CD1c-positive myeloid dendritic cell (primary cell): ENCODE measurements around the gene ERMAP.

Experiments
- DNase-seq: peaks from one replicate; pipeline ENCODE4 v3.0.0-alpha.2; 2016; ENCODE audit errors: extremely low spot score

Gene ERMAP, protein sequence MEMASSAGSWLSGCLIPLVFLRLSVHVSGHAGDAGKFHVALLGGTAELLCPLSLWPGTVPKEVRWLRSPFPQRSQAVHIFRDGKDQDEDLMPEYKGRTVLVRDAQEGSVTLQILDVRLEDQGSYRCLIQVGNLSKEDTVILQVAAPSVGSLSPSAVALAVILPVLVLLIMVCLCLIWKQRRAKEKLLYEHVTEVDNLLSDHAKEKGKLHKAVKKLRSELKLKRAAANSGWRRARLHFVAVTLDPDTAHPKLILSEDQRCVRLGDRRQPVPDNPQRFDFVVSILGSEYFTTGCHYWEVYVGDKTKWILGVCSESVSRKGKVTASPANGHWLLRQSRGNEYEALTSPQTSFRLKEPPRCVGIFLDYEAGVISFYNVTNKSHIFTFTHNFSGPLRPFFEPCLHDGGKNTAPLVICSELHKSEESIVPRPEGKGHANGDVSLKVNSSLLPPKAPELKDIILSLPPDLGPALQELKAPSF

GRCh38 chr1:42816585-42817439 lies at the start of gene ERMAP, which contains the start of gene SVBP:
ERMAP (plus strand) TSS chr1:42817122; CDS start chr1:42830449, 13,327 bp downstream.
SVBP (minus strand) TSS chr1:42817397; CDS start chr1:42816544, 853 bp downstream.
- peak; percentile 96 for DNase-seq

- DNase-seq = peak; percentile 46
Measured at GRCh38 chr1:42767510-42768000, 49.4 kb upstream of the ERMAP start.

GRCh38 chr1:42768172-42768571 lies 48.8 kb upstream of the ERMAP start:
- no peak for DNase-seq

GRCh38 chr1:42769811-42770210 lies 47.1 kb upstream of the ERMAP start:
- no peak for DNase-seq

DNA sequence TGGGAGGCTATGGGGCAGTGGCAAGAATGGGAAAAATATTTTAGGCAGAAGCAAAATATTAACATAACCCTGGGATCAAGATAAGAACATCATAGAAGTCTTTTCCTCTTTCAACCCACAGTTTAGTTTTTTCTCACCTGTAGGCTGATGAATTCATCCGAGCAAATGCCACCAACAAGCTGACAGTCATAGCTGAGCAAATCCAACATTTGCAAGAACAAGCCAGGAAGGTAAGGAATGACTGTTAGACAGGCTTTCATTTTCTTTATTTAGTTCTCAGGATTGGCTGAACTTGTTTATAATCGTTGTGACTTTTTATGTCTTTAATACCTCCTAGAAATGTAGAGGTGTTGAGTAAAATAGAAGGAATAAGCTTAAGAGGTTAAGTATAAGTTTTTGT lies 43.5 kb upstream of the ERMAP start:
- DNase-seq = no peak

GRCh38 chr1:42774928-42775526 lies 41.9 kb upstream of the ERMAP start:
- DNase-seq = no peak

DNA sequence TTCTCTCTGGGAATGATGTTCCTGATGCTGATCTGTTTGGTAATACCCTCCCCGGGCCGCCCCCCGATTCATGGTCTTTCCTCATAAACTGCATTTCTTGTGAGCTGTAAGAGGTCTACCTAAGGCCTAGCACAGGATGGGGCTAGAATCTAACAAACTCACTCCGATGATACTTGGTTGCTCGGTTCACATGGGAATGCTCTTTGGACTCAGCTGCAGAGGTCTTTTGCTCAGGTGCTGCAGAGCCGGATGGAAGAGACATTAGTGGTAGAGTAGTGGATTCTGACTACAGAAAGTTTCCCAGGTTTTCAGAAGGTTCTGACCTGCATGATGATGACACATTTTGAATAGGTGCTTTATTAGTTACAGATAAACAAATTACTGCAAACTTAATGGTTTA lies 40.4 kb upstream of the ERMAP start:
- no peak for DNase-seq

GRCh38 chr1:42777852-42778251 lies 39.1 kb upstream of the ERMAP start:
- peak; percentile 37 for DNase-seq

DNA sequence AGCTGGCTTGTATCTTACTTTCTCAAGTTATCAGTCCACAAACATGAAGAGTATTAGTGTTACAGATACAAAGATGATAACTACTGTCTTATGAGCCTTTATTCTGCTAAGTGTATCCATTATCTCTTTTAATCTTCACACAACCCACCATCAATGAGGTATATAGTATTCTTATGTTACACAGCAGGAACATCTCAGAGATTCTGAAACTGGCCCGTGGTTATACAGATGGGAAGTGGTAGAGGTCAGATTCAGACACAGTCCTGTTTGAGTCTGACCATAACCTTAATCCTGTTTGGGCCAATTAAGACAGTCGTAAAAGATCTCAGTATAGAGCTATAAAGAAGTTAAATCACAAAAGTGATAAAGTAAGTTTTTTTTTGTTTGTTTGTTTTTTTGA lies 37.2 kb upstream of the ERMAP start:
- no peak for DNase-seq

DNA sequence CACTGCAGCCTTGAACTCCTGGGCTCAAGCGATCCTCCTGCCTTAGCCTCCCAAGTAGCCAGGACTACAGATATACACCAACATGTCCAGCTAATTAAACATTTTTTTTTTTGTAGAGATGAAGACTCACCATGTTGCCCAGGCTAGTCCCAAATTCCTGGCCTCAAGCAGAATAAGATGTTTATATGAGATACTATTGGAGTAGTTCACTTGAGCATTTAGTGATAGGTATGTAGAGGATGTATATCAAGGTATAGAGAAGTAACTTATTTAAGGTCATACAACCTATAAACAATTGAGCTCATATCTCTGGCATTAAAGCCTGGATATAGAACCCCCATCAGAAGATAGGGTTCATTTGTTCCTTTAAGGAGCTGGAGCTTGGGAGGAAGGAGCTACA lies 36.7 kb upstream of the ERMAP start:
- no peak for DNase-seq

DNA sequence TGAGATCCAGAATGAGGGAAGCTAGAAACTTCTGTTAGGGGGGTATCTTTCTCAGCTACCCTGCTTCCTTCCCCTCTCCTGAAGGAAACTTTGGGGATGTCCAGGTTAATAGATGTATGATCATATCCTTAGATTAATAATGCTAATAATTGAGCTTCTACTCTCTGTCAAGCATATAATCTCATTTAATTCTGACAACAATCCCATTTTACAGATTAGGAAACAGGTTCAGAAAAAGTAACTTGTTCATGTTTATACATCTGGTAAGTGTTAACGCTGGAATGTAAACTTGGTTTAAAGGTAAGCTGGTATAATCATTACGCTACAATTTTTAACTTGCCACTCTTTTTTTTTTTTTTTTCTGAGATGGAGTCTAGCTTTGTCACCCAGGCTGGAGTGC lies 33.8 kb upstream of the ERMAP start:
- DNase-seq = no peak

DNA sequence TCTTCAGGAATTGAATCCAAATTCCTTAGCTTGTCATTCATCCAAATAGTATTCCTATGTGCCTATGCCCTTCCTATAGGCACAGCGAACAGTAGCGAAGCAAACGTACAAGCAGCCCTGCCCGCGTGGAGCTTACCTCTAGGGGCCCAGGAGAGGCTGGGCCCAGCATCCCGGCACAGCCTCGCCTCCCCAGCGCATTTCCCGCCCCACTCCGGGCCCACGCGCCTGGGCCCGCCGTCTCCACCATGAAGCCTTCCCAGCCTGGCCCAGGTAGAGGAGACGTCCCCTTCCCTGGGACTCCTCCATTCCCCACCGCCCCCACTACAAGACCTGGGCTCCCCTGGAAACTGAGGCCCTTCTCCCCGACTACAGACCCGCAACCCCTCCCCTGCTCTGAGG lies 32.4 kb upstream of the ERMAP start:
- DNase-seq = no peak

GRCh38 chr1:42784946-42785693 lies 31.8 kb upstream of the ERMAP start, which contains the start of gene TMEM269:
TMEM269 (plus strand) TSS chr1:42784991; CDS start chr1:42789894, 4,903 bp downstream.
- DNase-seq = peak; percentile 6

GRCh38 chr1:42786097-42786496 lies 30.8 kb upstream of the ERMAP start:
- no peak for DNase-seq

DNA sequence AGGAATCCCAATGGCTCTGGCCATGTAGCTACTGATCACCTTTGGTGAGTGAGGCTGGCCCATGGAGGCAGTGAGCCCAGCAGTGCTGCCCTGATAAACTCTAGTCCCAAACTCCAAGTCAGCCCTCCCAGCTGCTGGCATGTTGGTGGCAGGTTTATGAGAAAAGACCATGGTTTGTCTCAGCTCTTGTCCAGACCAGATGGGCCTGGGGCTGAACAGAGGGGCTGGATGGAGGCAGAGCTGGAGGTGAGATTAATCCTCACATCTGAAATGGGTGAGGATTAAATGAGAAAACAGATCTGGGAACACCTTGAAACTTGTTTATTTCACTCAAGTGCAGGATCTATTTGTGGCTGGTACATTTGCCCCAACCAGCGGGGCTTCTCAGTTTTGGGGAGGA lies 28.9 kb upstream of the ERMAP start:
- no peak for DNase-seq

- no peak for DNase-seq
Measured at GRCh38 chr1:42793824-42794223, 23.1 kb upstream of the ERMAP start.

DNA sequence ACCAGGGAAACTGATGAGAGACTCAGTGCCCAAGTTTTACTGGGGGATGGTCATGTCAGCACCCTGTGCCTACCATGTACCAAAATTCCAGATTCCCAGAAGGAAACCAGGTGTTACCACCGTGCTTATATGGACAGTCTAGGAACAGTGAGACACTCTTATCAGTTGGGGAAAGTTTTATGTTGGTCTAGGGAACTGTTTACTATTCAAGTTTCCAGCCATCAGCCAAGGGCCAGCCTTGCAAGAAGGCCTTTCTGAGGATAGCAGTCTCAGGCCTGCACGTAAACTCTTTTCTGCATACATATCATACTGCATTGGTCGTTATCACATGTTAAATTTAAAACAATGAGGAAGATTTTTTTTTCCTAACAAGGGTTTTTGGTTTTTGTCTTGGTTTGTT lies 19.5 kb upstream of the ERMAP start:
- DNase-seq = no peak

GRCh38 chr1:42797979-42798378 lies 18.9 kb upstream of the ERMAP start:
- no peak for DNase-seq

DNA sequence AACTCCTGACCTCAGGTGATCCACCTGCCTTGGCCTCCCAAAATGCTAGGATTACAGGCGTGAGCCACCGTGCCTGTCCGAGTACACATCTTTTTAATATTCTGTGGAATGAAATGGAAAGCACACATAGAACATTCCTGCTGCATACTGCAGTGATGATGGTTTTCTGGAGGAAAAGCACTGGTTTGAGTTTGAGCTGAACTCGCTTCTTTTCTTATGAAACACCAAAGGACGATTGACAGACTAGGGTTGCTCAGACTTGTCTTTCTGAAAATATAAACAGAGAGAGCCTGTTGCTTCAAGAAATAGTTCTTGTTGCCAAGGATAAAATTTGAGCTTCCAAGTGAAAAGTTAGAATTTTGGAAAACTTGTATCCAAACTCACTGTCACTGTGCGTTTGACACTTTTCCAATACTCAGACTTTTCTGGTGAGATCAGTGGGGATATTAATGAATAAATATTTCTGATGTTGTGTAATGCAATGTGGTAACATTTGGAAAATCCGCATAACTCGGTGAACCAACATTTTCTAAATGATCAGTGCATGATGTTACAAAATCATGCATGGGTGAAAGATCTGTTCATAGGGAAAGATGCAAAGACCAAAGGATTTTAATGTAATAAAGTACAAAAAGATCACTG lies 15.0 kb upstream of the ERMAP start:
- DNase-seq = no peak

DNA sequence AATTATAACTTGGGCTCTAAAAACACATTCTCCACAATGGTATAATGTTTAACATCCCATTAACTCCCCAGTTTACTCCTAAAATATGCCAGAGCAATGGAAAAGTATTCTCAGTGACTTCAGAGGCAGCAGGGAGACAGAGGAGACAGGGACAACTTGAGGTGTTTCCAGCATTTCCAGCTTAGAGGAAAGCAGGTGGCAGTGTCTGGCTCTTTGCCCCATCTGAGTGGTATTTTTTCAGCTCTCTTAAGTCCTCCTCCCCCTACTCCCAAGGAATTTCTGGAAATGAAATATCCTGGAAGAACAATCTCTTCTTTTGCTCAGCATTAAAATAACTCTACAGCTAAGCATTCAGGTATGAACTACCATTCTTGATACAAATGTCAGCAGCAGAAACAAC lies 10.8 kb upstream of the ERMAP start:
- no peak for DNase-seq

DNA sequence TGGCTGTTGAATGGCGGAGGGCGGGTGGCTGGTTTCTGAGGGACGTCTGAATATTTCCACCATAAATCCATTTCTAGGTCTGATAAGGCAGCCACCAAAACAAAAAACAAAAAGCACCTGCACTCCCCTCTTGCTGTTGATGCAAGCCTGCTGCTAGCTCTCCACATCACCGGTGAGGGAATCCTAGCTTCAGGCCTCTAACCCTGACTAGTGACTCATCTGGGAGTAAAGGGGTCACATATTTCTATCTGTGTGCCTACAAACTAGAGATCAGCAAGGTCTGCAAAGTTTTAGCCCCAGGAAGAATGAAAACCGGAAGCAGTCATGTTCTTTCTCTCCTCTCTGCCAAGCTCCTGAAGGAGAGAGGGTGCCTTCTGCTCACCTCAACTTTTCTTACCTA lies 10.3 kb upstream of the ERMAP start:
- DNase-seq = no peak
